ENCODE measurements around the gene CBR3.

DNA sequence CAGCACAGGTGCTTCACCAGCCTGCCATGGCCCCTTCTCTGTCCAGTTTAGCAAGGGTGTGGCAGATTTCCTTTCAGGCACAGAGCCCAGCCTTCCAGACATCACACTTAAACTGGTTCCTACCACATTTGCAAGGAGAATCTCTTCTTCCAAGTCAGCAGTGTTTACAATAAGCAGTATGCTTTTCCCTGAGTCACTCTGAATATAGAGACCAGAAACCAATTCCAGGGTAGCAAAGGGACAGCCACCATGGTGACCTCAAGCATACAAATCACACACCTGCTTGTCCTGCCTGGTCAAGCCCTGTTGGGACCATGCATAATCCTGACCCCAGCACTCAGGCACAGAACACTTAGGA lies 8.7 kb upstream of the CBR3 start:
- TF ChIP-seq, protein P1, sequence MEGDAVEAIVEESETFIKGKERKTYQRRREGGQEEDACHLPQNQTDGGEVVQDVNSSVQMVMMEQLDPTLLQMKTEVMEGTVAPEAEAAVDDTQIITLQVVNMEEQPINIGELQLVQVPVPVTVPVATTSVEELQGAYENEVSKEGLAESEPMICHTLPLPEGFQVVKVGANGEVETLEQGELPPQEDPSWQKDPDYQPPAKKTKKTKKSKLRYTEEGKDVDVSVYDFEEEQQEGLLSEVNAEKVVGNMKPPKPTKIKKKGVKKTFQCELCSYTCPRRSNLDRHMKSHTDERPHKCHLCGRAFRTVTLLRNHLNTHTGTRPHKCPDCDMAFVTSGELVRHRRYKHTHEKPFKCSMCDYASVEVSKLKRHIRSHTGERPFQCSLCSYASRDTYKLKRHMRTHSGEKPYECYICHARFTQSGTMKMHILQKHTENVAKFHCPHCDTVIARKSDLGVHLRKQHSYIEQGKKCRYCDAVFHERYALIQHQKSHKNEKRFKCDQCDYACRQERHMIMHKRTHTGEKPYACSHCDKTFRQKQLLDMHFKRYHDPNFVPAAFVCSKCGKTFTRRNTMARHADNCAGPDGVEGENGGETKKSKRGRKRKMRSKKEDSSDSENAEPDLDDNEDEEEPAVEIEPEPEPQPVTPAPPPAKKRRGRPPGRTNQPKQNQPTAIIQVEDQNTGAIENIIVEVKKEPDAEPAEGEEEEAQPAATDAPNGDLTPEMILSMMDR (IDR thresholded peaks at IDR 0.05), result no peak
- TF ChIP-seq POLR2A (IDR thresholded peaks at IDR 0.05), result no peak
